Hepatocyte (in vitro differentiated cells): ENCODE data around the gene CCPG1.
"Not testable (repeated sequence)": the region's sequence is repeated elsewhere in the genome, so short reads cannot be mapped to it uniquely, and the experiment has no call there.

Experiments used
- EZH2 ChIP-seq: fragments of 200-600 bp; sonication (generic); IDR thresholded peaks from 2 replicates; pipeline ENCODE4 v1.6.1; 2016; ENCODE audit warnings: antibody characterized with exemption, mild to moderate bottlenecking, borderline replicate concordance
- TF ChIP-seq, protein P1 (sequence below): fragments of 200-600 bp; sonication (generic); IDR thresholded peaks from 2 replicates; pipeline ENCODE4 v1.5.1; 2016; ENCODE audit warnings: antibody characterized with exemption, mild to moderate bottlenecking; ENCODE audit not compliant: poor library complexity

DNA sequence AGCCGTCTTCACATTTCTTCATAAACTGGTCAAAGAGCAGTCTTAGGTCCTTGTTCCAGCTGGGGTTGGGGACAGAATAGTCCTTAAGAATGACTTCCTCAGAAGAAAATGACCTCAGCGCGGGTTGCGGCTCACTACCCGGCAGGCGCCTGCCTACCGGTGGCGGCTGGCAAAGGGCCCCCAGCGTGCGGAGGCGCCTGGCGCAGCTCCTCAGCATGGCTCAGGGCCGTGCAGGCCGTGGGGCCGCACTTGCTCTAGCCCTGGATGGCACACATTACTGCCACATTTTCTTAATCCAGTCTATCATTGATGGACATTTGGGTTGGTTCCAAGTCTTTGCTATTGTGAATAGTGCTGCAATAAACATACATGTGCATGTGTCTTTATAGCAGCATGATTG lies 35.0 kb upstream of the CCPG1 start:
- TF ChIP-seq, protein P1, sequence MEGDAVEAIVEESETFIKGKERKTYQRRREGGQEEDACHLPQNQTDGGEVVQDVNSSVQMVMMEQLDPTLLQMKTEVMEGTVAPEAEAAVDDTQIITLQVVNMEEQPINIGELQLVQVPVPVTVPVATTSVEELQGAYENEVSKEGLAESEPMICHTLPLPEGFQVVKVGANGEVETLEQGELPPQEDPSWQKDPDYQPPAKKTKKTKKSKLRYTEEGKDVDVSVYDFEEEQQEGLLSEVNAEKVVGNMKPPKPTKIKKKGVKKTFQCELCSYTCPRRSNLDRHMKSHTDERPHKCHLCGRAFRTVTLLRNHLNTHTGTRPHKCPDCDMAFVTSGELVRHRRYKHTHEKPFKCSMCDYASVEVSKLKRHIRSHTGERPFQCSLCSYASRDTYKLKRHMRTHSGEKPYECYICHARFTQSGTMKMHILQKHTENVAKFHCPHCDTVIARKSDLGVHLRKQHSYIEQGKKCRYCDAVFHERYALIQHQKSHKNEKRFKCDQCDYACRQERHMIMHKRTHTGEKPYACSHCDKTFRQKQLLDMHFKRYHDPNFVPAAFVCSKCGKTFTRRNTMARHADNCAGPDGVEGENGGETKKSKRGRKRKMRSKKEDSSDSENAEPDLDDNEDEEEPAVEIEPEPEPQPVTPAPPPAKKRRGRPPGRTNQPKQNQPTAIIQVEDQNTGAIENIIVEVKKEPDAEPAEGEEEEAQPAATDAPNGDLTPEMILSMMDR = not testable (repeated sequence)
- not testable (repeated sequence) for TF ChIP-seq EZH2
